Measurements from ENCODE around the gene ANKRD36B.
"Not testable (repeated sequence)": the region's sequence is repeated elsewhere in the genome, so short reads cannot be mapped to it uniquely, and the experiment has no call there.

GRCh38 chr2:97625354-97626048, 35.8 kb upstream of the ANKRD36B start:
- TF ChIP-seq, protein P1, sequence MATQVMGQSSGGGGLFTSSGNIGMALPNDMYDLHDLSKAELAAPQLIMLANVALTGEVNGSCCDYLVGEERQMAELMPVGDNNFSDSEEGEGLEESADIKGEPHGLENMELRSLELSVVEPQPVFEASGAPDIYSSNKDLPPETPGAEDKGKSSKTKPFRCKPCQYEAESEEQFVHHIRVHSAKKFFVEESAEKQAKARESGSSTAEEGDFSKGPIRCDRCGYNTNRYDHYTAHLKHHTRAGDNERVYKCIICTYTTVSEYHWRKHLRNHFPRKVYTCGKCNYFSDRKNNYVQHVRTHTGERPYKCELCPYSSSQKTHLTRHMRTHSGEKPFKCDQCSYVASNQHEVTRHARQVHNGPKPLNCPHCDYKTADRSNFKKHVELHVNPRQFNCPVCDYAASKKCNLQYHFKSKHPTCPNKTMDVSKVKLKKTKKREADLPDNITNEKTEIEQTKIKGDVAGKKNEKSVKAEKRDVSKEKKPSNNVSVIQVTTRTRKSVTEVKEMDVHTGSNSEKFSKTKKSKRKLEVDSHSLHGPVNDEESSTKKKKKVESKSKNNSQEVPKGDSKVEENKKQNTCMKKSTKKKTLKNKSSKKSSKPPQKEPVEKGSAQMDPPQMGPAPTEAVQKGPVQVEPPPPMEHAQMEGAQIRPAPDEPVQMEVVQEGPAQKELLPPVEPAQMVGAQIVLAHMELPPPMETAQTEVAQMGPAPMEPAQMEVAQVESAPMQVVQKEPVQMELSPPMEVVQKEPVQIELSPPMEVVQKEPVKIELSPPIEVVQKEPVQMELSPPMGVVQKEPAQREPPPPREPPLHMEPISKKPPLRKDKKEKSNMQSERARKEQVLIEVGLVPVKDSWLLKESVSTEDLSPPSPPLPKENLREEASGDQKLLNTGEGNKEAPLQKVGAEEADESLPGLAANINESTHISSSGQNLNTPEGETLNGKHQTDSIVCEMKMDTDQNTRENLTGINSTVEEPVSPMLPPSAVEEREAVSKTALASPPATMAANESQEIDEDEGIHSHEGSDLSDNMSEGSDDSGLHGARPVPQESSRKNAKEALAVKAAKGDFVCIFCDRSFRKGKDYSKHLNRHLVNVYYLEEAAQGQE (IDR thresholded peaks at IDR 0.05; ENCODE audit: low read depth, low read length), result not testable (repeated sequence)
- not testable (repeated sequence) for TF ChIP-seq YY1 (IDR thresholded peaks at IDR 0.05; ENCODE audit: low read depth)
